SK-N-MC (cell line): ENCODE measurements around the gene GABBR2.

Experiments used
- EZH2 ChIP-seq: fragments of 200-600 bp; sonication (generic); IDR thresholded peaks from one replicate; pipeline ENCODE4 v1.6.1; 2017; ENCODE audit warnings: antibody characterized with exemption
- FOXP2 ChIP-seq: optimal IDR thresholded peaks from 2 replicates; pipeline ENCODE3; 2011; ENCODE audit warnings: mild to moderate bottlenecking, moderate library complexity; ENCODE audit not compliant: insufficient read depth; ENCODE audit errors: extremely low read length, control extremely low read depth
- POLR2AphosphoS5 ChIP-seq: IDR thresholded peaks from 2 replicates; pipeline ENCODE4 v1.6.1; 2012; ENCODE audit warnings: mild to moderate bottlenecking, low read depth, low read length, borderline replicate concordance

DNA sequence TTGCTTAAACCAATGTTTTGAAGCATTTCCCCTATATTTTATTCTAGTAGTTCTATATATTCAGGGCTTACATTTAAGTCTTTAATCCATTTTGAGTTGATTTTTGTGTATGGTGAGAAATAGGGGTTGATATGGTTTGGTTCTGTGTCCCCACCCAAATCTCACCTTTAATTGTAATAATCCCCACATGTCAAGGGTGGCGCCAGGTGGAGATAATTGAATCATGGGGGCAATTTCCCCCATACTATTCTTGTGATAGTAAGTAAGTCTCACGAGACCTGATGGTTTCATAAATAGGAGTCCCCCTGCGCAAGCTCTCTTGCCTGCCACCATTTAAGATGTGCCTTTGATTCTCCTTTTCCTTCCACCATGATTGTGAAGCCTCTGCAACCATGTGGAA lies 361.1 kb downstream of the GABBR2 start:
- TF ChIP-seq POLR2AphosphoS5 (no peak), EZH2 (no peak), FOXP2 (no peak)
